GM21367 (cell line): ENCODE measurements around the gene CCDC157.

ENCODE experiments used
- ATAC-seq: cut with Tn5 transposase; IDR thresholded peaks from one replicate; pipeline ENCODE4 v1.9.1; 2021; ENCODE audit not compliant: unreplicated experiment

Gene CCDC157

GRCh38 chr22:30354644-30355043 is 2.2 kb upstream of the CCDC157 start:
- ATAC-seq: no peak

GRCh38 chr22:30357236-30357570 is 396 bp downstream of the CCDC157 start:
- ATAC-seq: no peak

DNA sequence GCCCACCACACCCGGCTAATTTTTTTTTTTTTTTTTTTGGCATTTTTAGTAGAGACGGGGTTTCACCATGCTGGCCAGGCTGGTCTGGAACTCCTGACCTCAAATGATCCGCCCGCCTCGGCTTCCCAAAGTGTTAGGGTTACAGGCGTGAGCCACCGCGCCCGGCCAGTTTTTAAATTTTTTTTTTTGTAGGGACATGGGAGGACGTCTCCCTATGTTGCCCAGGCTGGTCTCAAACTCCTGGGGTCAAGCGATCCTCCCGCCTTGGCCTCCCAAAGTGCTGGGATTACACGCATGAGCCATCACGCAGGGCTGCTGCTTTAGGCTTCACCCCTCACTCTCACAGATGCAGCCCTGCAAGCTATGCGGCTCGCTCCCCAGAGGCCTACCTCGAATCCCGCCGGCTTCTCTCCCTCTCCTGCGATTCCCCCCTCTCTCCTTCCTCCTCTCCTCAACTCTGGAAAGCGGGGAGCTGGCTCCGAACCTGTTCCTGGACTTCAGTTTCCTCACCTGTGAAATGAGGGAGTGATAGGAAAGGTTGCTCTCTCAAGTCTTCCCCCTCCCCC is 926 bp downstream of the CCDC157 start:
- no peak for ATAC-seq

GRCh38 chr22:30358541-30358940 is 1.7 kb downstream of the CCDC157 start:
- ATAC-seq: no peak

- ATAC-seq: no peak
Observed at GRCh38 chr22:30361916-30362650, 5.3 kb downstream of the CCDC157 start.

GRCh38 chr22:30362651-30363281 is 6.0 kb downstream of the CCDC157 start:
- ATAC-seq: no peak

GRCh38 chr22:30365891-30366290 is 9.1 kb downstream of the CCDC157 start:
- no peak for ATAC-seq

DNA sequence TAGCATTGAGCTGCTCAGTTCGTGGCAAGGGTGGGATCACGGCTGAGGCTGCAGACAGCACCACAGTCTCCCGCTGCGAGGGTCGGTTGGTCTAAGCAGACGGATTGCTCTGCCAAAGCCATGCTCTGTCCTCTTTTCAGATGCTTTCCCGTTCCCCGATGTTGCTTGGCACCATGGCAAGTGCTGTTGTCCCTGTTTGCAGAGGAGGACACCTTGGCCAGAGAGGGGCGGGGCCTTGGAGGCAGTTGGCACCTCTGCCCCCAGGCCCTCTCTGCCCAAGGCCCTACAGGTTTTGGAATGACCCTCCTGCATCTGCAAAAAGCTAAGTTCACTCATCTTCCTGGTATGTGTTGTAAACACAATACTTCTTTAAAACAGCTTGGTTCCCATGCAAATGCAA is 11.6 kb downstream of the CCDC157 start:
- ATAC-seq: no peak

GRCh38 chr22:30370641-30371230 is 13.9 kb downstream of the CCDC157 start:
- no peak for ATAC-seq

GRCh38 chr22:30371321-30371720 is 14.5 kb downstream of the CCDC157 start:
- no peak for ATAC-seq

GRCh38 chr22:30371981-30372380 is 15.2 kb downstream of the CCDC157 start:
- ATAC-seq: no peak

DNA sequence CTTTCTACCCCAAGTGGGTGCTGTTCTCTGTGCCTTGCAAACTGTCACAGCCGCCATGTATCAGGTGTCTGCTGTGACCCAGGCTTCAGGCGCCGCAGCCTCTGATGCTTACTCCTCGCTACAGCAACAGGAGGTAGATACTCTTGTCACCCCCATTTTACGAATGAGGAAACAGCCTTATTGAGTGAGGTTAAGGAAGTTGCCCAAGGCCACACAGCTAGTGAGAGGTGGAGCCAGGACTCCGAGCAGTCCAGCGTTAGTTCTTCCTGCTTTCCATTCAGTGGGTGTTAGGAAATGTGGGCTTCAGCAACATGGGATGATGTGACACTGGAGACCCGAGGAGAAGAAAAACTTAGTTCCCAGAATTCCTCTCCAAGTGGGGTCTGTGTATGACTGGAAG is 16.1 kb downstream of the CCDC157 start:
- no peak for ATAC-seq

DNA sequence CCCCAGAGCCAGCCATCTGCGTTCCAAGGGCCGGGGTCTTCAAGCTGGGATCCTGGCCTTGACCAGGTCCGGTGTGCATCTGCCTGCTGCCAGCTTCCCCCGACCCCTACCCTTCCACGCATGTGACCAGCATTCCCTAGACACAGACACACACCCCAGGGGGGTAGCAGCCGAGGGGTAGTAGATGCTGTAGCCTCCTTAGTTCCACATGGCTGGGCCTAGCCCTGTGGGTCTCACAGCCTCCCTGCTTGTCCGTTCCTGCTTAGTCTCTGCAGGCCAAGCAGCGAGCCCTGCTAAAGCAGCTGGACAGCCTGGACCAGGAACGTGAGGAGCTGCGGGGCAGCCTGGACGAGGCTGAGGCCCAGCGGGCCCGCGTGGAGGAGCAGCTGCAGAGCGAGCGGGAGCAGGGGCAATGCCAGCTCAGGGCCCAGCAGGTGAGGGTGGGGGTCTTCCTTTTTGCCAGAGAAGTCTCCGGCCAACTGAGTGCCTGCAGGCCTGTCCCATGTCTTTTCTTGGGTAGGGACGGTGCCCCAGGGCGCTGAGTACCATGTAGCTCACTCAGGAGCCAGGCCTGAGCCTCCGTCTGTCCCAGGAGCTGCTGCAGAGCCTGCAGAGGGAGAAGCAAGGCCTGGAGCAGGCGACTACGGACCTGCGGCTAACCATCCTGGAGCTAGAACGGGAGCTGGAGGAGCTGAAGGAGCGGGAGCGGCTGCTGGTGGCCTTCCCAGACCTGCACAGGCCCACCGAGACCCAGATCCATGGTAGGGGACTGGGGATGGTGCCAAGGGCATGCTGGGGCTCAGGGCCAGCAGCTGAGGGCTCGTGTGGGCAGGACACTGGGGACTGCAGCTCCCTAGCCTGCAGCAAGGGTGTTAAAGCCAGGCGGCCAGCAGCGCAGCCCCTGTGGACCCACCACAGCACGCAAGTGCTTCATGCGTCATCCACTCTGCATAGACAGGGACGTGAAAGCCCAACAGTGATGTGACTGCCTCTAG is 16.8 kb downstream of the CCDC157 start:
- ATAC-seq: no peak

GRCh38 chr22:30375312-30375849 is 18.6 kb downstream of the CCDC157 start:
- ATAC-seq: no peak

DNA sequence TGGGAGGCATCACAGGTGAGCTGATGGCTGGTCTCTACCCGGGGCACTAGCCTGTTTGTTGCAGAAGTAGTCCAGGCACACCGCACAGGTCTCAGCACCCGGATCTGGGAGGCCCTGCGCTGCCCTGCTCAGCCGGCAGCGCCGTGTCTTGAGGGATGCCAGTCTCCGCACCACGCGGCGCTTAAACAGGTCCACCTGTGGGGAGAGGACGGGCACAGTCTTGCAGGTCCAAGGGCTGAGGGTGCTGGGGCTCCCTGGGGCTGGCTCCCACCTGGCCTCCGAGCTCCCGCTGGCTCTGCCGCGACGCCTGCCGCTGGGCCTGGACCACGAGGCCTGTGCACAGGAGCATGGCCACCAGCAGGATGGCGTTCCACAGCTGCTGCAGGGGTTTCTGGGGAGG is 23.2 kb downstream of the CCDC157 start:
- ATAC-seq: no peak

GRCh38 chr22:30381264-30381663 is 24.5 kb downstream of the CCDC157 start:
- no peak for ATAC-seq

DNA sequence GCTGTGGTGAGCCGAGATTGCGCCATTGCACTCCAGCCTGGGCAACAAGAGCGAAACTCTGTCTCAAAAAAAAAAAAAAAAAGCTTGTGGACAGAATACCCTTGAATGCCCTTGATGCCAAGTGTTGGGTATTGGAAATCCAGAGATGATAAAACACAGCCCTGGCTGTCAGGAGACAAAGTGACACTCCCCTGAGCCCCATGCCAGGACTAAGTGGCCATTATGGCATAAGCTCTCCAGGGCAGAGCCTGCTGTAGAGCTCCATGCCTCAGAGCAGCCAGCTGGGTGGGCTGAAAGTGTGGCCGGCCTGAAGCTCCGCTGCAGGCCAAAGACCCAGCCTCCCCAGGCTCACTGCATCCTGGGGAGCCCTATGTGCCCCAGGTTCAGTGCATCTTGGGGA is 25.5 kb downstream of the CCDC157 start:
- no peak for ATAC-seq

DNA sequence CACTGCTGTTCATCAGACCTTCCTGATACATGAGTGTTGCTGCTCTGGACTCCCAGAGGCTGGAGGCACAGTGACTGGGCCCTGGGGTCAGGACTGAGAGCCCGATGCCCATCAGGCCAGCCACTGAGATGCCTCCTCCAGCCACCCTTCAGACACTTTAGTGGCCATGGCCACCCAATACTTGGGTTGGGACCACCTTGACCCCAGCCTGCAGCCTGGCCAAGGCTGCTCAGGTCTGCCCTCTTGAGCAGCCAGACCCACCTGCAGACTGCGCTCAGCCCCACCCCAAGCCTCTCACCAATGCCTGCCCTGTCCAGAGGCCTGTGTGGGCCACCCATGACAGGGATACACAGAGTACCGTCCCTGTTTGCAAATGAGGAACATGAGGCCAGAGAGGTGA is 26.3 kb downstream of the CCDC157 start:
- no peak for ATAC-seq

GRCh38 chr22:30385942-30386341 is 29.1 kb downstream of the CCDC157 start:
- ATAC-seq: no peak

DNA sequence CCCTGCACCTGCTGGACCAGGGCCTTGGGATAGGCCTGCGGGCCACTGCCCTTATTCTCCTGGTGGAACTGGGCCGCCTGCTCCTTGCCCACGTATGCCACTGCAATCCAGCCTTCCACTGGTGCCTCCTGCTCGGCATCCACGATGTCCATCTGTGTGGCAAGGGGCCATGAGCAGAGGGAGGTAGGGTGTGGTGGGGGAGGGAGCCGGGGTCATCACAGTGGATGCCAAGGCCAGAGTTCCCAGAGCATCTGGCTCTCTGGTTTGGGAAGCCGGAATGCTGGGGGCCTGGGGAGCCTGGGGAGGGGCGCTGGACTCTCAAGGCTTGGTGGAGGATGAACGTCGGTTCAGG is 29.8 kb downstream of the CCDC157 start:
- ATAC-seq: no peak
